Erythroblast (primary cell): ENCODE results near the gene GPR52.

Experiments
- GATA1 ChIP-seq: IDR thresholded peaks from 2 replicates; pipeline ENCODE4 v1.6.1; 2011; ENCODE audit warnings: low read depth, mild to moderate bottlenecking, control low read depth, low read length, moderate library complexity
- POLR2A ChIP-seq: IDR thresholded peaks from 2 replicates; pipeline ENCODE4 v1.6.1; 2011; ENCODE audit warnings: mild to moderate bottlenecking, low read length

DNA sequence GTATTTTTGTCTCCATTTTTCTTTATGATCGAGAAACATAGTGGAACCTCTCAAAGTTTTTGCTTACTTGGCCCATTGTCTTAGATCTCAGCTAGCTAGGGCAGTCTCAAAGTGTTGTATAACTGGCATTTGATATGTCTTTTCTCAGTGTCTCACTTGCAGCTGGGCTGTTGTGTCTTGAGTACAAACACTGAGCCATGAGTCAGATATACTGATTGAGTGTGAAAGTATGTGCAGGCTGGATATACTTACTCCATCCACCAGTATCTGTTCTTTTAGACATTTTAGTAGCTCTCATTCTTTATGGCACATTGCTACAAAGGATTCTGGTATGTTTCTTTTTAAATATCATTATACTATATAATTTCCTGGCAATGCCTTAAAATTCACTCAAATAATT lies 14.3 kb upstream of the GPR52 start:
- TF ChIP-seq POLR2A (no peak), GATA1 (no peak)
